HUES64 (cell line): ENCODE measurements around the gene OLFML1.

ENCODE experiments used
- H3K27ac ChIP-seq: 2 replicates; pipeline ENCODE4 v1.7.0; 2013; ENCODE audit warnings: low read depth, low read length, inconsistent platforms
- H3K27me3 ChIP-seq: 2 replicates; pipeline ENCODE4 v1.6.1; 2013; ENCODE audit warnings: mild to moderate bottlenecking, low read length; ENCODE audit not compliant: insufficient read depth
- H3K36me3 ChIP-seq: 2 replicates; pipeline ENCODE4 v1.6.1; 2013; ENCODE audit warnings: mild to moderate bottlenecking, low read length; ENCODE audit not compliant: insufficient read depth
- H3K4me1 ChIP-seq: 2 replicates; pipeline ENCODE4 v1.6.1; 2013; ENCODE audit warnings: mild to moderate bottlenecking, low read length, moderate library complexity; ENCODE audit not compliant: insufficient read depth
- H3K4me3 ChIP-seq: 2 replicates; pipeline ENCODE4 v1.5.1; 2013; ENCODE audit warnings: mild to moderate bottlenecking, low read length, moderate library complexity
- H3K9ac ChIP-seq: 2 replicates; pipeline ENCODE4 v1.6.1; 2013; ENCODE audit warnings: mild to moderate bottlenecking, low read depth, low read length
- H3K9me3 ChIP-seq: 2 replicates; pipeline ENCODE4 v1.6.1; 2013; ENCODE audit warnings: low read depth, low read length; ENCODE audit not compliant: insufficient read depth
- WGBS: fragments of 150-250, 120-280 bp; methylation state at CpG from one replicate; pipeline ENCODE4 v1.1.7; 2013; ENCODE audit warnings: missing lambda C conversion rate; 5-methylcytosine and 5-hydroxymethylcytosine counted together

The OLFML1 gene

GRCh38 chr11:7534042-7534378, 48.7 kb downstream of the OLFML1 start:
- Histone ChIP-seq H3K27ac (no peak overlapping the region), H3K9ac (no peak overlapping the region), H3K27me3 (no peaks in the 10 kb centered on the region), H3K4me3 (no peak overlapping the region), H3K36me3 (no peaks in the 10 kb centered on the region), H3K9me3 (no peaks in the 10 kb centered on the region), H3K4me1 (no peaks in the 10 kb centered on the region)

- Histone ChIP-seq H3K27ac (no peak overlapping the region), H3K4me3 (no peak overlapping the region), H3K4me1 (no peaks in the 10 kb centered on the region), H3K27me3 (no peaks in the 10 kb centered on the region), H3K36me3 (no peaks in the 10 kb centered on the region), H3K9ac (no peak overlapping the region), H3K9me3 (no peaks in the 10 kb centered on the region)
- WGBS, result 46% methylated on average over 8 of the region's 8 CpGs
Measured at GRCh38 chr11:7536100-7536499, 50.8 kb downstream of the OLFML1 start.

GRCh38 chr11:7537265-7537664, 52.0 kb downstream of the OLFML1 start:
- Histone ChIP-seq H3K4me1 (no peaks in the 10 kb centered on the region), H3K27ac (no peak overlapping the region), H3K4me3 (no peak overlapping the region), H3K27me3 (no peaks in the 10 kb centered on the region), H3K36me3 (no peaks in the 10 kb centered on the region), H3K9ac (no peak overlapping the region), H3K9me3 (no peaks in the 10 kb centered on the region)
- 97% methylated on average over 6 of the region's 6 CpGs for WGBS

GRCh38 chr11:7538031-7538430, 52.7 kb downstream of the OLFML1 start:
- no peaks in the 10 kb centered on the region for H3K36me3 ChIP-seq
- no peaks in the 10 kb centered on the region for H3K9me3 ChIP-seq
- H3K4me1 ChIP-seq, result no peaks in the 10 kb centered on the region
- H3K27ac ChIP-seq, result no peak overlapping the region
- WGBS, result 91% methylated on average over 8 of the region's 8 CpGs
- H3K9ac ChIP-seq, result no peak overlapping the region
- no peak overlapping the region for H3K4me3 ChIP-seq
- no peaks in the 10 kb centered on the region for H3K27me3 ChIP-seq

GRCh38 chr11:7538466-7539454, 53.5 kb downstream of the OLFML1 start:
- WGBS, result 91% methylated on average over 12 of the region's 12 CpGs
- H3K4me1 ChIP-seq, result no peaks in the 10 kb centered on the region
- H3K9me3 ChIP-seq, result no peaks in the 10 kb centered on the region
- no peak overlapping the region for H3K27ac ChIP-seq
- H3K4me3 ChIP-seq, result no peak overlapping the region
- H3K27me3 ChIP-seq, result no peaks in the 10 kb centered on the region
- no peaks in the 10 kb centered on the region for H3K36me3 ChIP-seq
- H3K9ac ChIP-seq, result no peak overlapping the region

GRCh38 chr11:7540830-7541555, 55.7 kb downstream of the OLFML1 start:
- H3K9me3 ChIP-seq, result no peaks in the 10 kb centered on the region
- no peak overlapping the region for H3K4me3 ChIP-seq
- no peaks in the 10 kb centered on the region for H3K36me3 ChIP-seq
- 91% methylated on average over 8 of the region's 8 CpGs for WGBS
- H3K27me3 ChIP-seq, result no peaks in the 10 kb centered on the region
- peaks cover 7% of the 10 kb centered on the region for H3K4me1 ChIP-seq
- H3K27ac ChIP-seq, result no peak overlapping the region
- no peak overlapping the region for H3K9ac ChIP-seq

GRCh38 chr11:7543302-7543701, 58.0 kb downstream of the OLFML1 start:
- no peak overlapping the region for H3K27ac ChIP-seq
- no CpG with 5 or more reads among the region's 1 CpG for WGBS
- H3K9ac ChIP-seq, result no peak overlapping the region
- no peak overlapping the region for H3K4me3 ChIP-seq
- no peaks in the 10 kb centered on the region for H3K27me3 ChIP-seq
- peaks cover 8% of the 10 kb centered on the region for H3K4me1 ChIP-seq
- H3K36me3 ChIP-seq, result no peaks in the 10 kb centered on the region
- no peaks in the 10 kb centered on the region for H3K9me3 ChIP-seq

GRCh38 chr11:7544021-7544420, 58.7 kb downstream of the OLFML1 start:
- H3K36me3 ChIP-seq, result no peaks in the 10 kb centered on the region
- no peaks in the 10 kb centered on the region for H3K27me3 ChIP-seq
- H3K4me3 ChIP-seq, result no peak overlapping the region
- H3K27ac ChIP-seq, result no peak overlapping the region
- H3K9ac ChIP-seq, result no peak overlapping the region
- no peaks in the 10 kb centered on the region for H3K9me3 ChIP-seq
- 99% methylated on average over 3 of the region's 3 CpGs for WGBS
- peaks cover 8% of the 10 kb centered on the region for H3K4me1 ChIP-seq

GRCh38 chr11:7545611-7546010, 60.3 kb downstream of the OLFML1 start:
- H3K27me3 ChIP-seq, result no peaks in the 10 kb centered on the region
- no peak overlapping the region for H3K27ac ChIP-seq
- H3K36me3 ChIP-seq, result no peaks in the 10 kb centered on the region
- no peaks in the 10 kb centered on the region for H3K9me3 ChIP-seq
- peaks cover 8% of the 10 kb centered on the region for H3K4me1 ChIP-seq
- 74% methylated on average over 2 of the region's 4 CpGs for WGBS
- no peak overlapping the region for H3K4me3 ChIP-seq
- H3K9ac ChIP-seq, result no peak overlapping the region

- no peak overlapping the region for H3K4me3 ChIP-seq
- no peak overlapping the region for H3K27ac ChIP-seq
- H3K27me3 ChIP-seq, result no peaks in the 10 kb centered on the region
- H3K4me1 ChIP-seq, result peaks cover 8% of the 10 kb centered on the region
- no peaks in the 10 kb centered on the region for H3K36me3 ChIP-seq
- H3K9me3 ChIP-seq, result no peaks in the 10 kb centered on the region
- no peak overlapping the region for H3K9ac ChIP-seq
- WGBS, result 93% methylated on average over 3 of the region's 3 CpGs
Measured at GRCh38 chr11:7546324-7546791, 61.1 kb downstream of the OLFML1 start.

- Histone ChIP-seq H3K27ac (no peak overlapping the region), H3K9me3 (no peaks in the 10 kb centered on the region), H3K27me3 (no peaks in the 10 kb centered on the region), H3K4me3 (no peak overlapping the region), H3K36me3 (no peaks in the 10 kb centered on the region), H3K4me1 (peaks cover 8% of the 10 kb centered on the region), H3K9ac (no peak overlapping the region)
- 91% methylated on average over 4 of the region's 4 CpGs for WGBS
Measured at GRCh38 chr11:7547687-7548086, 62.4 kb downstream of the OLFML1 start.
